NCI-H146 (cell line): ENCODE data around the gene MTF2.
"Not testable (repeated sequence)": the region's sequence is repeated elsewhere in the genome, so short reads cannot be mapped to it uniquely, and the experiment has no call there.

Experiments
- DNase-seq: peaks from one replicate; lab custom pipeline; 2025; lab: John Stamatoyannopoulos, UW

The MTF2 gene

DNA sequence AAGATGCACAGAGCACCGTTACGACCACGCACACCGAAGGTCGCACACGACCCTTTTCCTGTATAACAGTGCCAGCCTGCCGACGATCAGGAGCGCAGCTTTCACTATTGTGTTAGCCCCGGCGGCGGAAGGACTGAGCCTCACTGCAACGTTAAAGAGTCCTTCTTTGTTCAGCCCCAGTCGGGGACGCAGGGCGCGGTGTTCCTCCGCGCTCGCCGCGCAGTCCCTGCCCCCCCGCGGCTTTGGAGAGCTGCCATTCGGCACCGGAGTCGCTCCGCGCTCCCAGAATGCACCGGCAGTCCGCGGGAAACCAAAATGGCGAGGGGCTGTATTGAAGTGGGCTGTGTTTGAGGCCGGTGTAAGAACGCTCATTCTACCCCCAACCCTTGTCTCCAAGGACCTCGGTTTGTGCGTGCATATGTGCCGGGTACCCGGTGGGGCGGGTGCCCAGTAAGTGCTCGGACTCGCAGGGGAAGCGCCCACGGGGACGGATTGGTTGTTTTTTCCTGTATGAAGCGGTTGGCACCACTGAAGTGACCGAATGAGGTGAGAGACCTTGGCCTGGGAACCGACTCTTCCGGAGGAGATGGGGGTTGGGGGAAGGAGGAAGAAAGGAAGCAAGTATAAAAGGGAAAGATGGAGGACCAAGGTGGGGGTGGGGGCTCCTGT lies at the start of gene MTF2:
TSS of gene MTF2 (plus strand) at position 298 of the 669 bp plus-strand sequence. CDS start at position 542, 244 bp downstream.
- DNase-seq: peak; percentile 95

- no peak for DNase-seq
Observed at GRCh38 chr1:93029317-93029716, 49.8 kb upstream of the MTF2 start.

- not testable (repeated sequence) for DNase-seq
Observed at GRCh38 chr1:93030191-93030590, 48.9 kb upstream of the MTF2 start.

- no peak for DNase-seq
Observed at GRCh38 chr1:93031711-93032110, 47.4 kb upstream of the MTF2 start.

DNA sequence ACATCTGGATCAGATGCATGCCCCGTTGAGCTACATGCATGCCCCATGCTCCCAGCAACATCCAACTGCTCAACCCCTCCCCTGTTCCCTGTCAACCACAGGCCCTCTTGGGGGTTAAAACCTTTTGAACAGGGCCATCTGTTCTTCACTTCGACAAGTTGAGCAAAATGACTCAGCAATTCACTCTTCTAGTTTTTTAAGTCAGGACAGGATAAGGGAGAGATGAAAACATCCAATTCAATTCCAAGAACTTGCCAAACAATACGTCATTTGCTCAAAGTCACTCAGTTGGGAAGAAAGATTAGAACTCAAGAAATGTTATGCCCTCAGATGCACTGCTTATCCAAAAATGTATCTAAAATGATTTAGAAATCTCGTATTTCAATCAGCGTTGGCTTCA lies 46.1 kb upstream of the MTF2 start:
- DNase-seq: no peak

DNA sequence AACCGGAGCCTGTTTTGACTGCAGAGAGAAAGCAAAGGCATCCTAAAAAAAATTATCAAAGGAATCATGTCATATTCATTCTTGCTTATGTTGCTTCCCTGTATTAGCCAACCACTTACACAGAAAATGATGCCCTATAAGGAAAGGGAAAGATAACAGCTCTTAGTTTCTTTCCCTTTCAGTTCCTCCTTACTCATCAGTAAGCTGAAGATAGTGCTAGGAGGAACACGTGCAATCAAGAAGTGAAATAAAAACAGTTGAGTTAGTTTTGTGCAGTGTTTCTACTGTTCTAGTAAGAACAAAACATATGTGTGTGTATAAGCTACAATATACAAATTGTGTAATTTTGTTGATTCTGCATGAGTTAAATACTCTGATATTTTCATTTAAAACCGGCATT lies 45.3 kb upstream of the MTF2 start:
- DNase-seq: no peak

- no peak for DNase-seq
Observed at GRCh38 chr1:93034397-93034796, 44.7 kb upstream of the MTF2 start.

GRCh38 chr1:93036672-93037071 lies 42.4 kb upstream of the MTF2 start:
- no peak for DNase-seq

DNA sequence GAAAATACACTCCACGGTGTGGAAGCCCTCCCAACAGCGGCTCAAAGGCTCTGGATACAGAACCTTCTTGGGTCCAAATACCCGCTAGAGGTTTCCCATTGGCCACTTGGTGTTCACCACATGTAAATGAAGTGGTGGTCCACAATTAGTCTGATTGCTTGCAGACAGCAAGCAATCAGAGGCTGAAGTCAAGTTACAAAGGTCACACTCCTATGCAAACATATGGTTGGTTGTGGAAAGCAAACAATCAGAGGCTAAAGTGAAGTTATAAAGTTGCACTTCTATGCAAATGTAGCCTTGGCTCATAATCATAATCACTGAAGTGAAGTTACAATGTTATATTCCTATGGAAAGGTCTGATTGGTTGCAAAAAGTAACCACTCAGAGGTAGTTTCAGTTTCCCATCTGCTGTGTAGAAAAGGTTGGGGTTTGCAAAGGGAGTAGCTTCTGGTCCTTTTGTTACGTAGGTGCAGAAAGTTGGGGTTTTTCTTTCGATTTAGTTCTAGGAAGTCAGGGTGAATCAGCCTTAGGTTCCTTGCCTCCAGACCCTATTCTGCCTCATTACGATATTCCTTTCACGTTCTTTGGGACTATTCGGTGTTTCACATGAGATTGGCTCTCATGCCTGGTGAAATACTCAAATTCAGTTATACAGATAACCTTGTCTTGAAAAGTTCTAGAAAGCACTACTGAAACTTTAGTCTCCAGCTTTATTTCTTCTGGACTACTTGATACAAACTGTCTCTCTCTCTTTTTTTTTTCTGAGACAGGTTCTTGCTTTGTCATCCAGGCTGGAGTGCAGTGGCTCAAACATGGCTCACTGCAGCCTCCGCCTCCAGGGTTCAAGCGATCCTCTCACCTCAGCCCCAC lies 36.7 kb upstream of the MTF2 start:
- DNase-seq: no peak

GRCh38 chr1:93043057-93043557 lies 36.0 kb upstream of the MTF2 start:
- no peak for DNase-seq

DNA sequence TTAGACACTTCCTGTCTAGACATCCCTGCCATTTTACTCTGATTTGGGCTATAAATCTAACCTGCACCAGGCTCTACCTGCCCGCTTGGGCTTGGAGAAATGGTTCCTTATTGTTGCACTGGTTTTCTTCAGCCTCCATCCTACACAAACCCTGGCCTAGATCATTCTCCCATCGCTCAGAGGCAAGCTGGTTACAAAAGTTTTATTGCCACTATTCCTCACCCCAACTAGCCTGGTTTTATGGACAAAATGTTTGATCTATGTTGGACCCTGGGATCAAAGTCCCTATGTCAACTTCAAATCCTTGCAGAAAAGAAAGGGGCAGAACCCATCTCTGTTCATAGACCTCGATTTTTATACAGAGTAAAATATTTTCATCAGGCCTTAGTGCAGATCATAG lies 31.5 kb upstream of the MTF2 start:
- DNase-seq: no peak

- no peak for DNase-seq
Observed at GRCh38 chr1:93051961-93052360, 27.1 kb upstream of the MTF2 start.

- no peak for DNase-seq
Observed at GRCh38 chr1:93056214-93056613, 22.9 kb upstream of the MTF2 start.

DNA sequence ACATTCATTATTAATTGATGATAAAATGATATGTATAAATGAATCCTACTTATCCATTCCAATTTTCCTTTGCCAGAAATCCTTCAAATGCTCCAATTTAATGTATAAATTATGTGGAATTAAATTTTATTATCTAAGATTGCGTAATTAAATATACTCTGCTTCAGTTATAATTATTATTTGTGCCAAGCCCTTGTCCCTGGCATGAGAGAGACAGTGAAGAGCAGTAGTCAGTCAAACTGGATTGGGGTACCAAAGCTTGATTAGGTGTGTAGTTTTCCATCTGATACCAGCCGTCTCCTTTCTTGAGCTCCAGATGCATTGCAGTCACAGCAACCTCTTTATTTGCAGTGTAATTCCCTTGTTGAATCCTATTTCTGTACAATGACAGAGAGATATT lies 22.4 kb upstream of the MTF2 start:
- DNase-seq: no peak

DNA sequence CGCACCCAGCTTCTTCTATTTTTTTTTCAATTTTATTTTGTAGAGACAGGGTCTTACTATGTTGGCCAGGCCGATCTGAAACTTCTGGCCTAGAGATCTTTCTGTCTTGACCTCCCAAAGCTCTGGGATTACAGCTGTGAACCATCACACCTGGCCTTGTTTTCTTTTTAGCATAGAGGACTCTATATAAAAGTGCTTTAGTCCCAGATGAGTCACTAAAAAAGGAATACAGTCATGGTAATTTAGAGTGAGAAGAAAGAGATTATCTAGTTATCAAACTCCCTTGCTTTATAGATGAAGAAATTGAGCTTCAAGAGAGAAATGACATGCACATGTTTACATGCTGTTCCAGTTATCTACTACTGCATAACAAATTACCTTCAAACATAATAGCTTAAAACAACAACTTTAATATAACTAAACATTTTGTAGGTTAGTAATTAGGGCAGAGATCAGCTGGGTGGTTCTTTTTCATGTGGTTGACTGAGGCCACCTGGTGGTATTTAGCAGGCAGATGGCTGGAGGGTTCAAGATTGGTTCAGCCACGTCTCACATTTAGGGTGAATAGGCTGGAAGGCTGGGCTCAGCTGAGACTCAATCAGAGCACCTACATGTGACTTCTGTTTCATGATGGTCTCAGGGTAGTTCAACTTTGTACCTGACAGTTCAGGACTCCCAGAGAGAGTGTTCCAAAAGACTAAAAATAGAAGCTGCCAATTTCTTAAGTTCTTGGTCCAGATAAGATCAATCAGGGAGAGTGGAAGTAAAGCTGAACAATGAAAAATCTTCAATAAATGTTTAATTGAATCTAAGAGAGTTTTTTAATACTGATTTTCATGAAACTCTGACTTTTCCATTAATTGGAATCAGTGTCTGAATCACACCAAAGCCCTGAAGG lies 16.9 kb upstream of the MTF2 start:
- peak; percentile 21 for DNase-seq

- DNase-seq: no peak
Observed at GRCh38 chr1:93076268-93076667, 2.8 kb upstream of the MTF2 start.

- no peak for DNase-seq
Observed at GRCh38 chr1:93078203-93078602, 880 bp upstream of the MTF2 start.

DNA sequence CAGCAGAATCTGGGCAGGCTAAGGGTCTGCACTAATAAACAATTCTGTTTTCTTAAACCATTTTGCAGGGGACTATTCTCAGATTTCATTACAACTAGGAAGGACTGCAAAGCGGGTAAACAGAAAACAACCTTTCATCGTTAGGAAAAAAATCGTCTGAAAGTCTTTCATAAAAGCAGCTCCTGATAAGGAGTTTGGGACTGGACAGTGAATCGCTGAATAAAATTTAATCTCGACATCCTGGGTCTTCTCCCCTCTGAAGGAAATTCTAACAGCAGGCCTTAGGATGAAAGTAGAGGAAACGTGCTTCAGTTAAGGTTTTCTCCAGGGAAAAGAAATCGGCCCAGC lies 471 bp upstream of the MTF2 start:
- DNase-seq: no peak

DNA sequence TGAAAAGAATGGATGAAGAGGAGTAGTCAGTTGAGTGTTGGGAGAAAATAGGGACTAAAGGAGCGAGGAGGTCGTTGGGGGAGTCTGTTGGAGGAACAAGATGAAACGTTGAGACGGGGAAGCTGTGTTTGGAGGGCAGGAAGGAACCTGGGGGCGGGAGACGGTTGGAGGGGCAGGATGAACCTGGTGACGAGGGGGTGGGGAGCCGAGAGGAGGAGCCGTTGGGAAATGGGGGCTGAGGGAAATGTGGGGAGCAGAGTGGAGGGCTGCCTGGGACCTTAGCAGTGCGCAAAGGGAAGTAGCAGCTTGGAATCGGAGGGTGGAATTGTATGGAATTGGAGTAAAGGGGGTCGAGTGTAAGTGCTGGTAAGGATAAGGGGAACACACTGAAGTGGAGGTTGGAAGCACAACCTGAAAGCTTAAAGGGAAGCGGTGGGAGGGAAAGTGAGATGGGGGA lies 630 bp downstream of the MTF2 start:
- DNase-seq: peak; percentile 53

DNA sequence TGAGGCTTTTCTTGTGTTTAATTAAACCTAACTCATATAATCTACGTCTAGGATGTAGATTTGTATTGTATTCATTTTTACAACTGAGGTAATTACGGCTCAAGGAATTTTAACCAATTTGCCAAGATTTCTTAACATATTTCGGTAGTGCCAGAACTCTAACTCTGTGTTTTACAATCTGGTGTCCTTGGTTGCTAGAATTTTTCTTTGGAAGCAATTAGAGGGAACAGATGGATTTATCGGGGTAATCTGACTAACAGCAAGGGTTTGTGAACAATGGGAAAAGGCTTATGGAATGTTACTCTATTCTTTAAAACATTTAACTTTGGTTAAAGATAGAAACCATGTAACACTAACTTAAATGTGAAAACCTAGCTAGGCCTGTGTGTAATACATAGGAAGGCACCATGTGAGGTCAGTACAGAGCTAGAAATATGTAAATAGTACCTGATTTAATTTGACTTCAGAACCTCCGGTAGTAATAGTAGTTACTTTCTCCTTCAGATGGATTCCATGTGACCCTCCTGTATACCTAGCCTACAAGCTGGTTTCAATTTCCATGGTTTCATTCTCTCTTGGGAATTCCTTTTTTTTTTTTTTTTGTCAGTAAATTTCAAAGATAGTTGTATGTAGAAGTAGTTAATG lies 1.2 kb downstream of the MTF2 start:
- peak; percentile 37 for DNase-seq

GRCh38 chr1:93081716-93082115 lies 2.6 kb downstream of the MTF2 start:
- DNase-seq: no peak

DNA sequence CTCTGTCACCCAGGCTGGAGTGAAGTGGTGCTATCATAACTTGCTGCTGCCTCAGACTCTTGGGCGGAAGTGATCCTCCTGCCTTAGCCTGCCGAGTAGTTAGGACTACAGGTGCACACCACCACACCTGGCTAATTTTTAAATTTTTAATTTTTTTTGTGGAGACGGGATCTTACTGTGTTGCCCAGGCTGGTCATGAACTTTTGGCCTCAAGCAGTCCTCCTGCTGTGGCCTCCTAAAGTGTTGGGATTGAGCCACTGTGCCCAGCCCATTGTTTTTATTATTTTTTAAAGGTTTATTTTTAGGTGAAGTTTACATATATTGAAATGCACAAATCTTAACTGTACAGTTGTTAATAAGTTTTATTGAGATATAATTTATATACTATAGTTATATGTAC lies 3.2 kb downstream of the MTF2 start:
- no peak for DNase-seq
